Activated naive CD4-positive, alpha-beta T cell treated with Interleukin-2 at 50 U/mL for 16 hours (primary cell): ENCODE results near the gene STIM2.

ENCODE experiments used
- DNase-seq: peaks from one replicate; pipeline ENCODE4 v3.0.0-alpha.2; 2020

Gene STIM2

DNA sequence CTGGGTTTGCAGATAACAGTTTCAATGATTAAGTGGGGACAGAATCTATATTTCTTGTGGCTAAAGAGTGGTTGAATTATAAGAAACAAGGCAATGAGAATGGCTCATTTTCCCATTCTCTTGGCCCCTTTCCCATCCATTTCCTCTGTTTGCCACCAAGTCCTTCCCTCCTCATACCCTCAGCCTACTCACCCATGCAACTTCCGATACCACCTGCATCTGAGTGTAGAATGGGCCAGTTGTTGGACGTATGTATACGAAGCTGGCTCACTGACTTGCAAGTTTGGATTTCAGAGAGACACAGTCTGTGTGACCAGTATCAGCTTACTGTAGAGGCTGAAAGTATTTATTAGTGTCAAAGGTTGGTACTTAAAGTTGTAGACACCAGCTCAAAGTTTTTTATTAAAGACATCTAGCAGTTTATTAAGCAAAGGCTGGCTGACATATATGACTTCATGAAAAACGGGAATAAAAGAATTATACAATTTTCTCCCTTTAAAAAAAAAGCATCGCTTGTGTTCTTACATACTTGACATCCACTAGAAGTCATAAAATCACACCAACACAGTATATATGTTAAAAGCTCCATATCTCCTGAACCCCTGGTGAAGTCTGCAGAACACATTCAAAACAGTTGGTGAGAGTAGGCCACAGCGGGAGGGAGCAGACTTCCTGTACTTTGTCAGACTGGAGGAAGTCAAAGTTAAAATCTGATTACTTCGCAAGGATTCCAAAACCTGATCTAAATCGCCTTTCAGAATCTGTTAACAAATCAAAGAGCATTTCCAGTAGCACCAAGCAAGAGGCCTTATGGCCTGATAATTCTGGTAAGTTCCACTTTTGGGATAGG lies 22.4 kb upstream of the STIM2 start:
- no peak for DNase-seq

DNA sequence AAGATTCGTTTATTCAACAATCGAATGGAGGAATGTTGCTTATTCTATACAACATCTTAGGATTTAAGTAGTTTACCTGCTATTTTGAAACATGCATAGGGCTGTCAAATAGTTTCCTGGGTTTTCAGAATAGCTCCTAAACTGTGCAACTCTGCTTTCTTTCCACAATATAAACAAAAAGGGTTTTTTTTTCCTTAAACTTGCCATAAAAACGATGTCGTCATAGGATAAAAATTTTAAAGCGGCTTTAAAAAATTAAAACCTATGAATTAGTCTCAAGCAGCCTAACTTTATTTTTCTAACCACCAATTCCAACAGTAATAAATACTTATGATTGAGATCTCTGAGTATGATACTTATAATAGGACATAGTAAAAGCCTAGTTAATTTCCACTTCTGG lies 21.6 kb upstream of the STIM2 start:
- DNase-seq = no peak

DNA sequence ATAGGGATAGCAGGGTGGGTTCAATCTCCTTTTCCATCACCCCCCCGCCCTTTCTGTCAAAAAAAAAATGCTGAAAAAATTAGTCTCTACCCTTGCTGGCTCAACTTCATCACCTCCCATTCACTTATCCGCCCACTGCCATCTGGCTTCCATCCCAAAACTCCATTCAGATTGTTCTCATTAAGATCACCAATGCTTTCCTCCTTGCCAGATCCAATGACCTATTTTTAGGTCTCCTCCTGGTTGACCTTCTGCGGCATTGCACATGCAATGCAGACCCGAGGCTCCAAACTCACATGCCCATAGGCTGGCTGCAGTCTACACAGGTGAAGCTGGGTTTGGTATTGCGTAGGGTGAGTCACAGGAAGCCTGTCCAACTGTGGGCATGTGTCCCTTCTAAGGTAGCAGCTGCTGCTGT lies 21.1 kb upstream of the STIM2 start:
- no peak for DNase-seq

DNA sequence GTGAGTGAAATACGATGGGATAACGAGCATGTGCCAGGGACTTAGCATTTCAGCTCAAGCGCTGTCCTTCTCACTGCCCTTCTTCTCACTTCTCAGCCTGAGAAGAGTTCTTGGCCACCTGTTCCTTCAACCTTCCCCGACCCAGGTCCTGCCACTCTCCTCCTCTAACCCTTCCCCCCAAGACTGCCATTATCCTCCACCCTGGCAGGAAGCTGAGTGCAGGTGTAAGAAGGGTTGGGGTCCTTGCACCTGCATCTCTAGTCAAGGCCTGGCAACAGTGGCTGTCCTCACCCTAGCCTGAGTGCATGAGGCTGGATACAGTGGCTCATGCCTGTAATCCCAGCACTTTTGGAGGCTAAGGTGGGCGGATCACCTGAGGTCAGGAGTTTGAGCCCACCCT lies 19.9 kb upstream of the STIM2 start:
- no peak for DNase-seq

DNA sequence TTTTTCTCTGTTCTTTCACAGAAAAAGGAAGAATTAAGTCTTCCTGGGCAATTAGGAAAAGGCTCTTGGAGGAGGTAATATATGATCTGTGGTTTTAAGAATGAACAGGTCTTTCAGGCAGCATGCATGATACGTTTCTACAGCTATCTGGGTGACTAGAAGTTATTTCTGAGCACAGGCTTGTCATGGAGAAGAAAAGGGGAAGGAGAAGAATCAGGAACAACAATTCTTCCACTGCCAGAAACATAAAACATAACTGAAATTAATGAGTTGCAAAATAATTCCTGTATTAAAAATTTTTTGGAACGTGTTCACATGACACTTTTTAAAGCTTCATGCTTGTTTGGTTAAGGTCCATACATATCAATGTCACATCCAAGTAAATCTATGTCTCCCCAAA lies 17.7 kb upstream of the STIM2 start:
- DNase-seq = no peak

DNA sequence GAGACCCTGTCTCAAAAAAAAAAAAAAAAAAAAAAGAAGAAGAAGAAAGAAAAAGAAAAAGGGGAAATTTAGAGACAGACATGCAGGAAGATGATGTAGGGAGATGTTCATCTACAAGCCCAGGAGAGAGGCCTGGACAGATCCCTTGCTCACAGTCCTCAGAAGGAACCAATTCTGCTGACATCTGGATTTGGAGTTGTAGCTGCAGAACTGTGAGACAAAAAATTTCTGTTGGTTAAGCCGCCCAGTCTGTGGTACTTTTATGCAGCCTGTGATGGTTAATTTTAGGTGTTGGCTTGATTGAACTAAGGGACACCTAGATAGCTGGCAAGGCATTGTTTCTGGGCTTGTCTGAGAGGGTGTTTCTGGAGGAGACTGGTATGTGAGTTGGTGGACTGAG lies 10.1 kb upstream of the STIM2 start:
- DNase-seq = no peak

DNA sequence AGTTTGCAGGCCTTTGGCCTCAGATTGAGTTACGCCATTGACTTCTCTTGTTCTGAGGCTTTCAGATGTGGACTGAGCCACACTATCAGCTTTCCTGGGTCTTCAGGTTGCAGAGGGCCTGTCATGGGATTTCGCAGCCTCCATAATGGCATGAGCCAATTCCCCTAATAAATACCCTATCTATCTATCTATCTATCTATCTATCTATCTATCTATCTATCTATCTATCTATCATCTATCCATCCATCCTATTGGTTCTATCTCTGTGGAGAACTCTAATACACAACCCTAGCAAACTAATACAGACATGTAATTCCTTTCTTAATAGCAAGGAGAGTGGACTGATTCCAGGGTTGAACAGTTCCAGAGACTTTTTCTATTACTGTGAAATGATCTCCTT lies 9.5 kb upstream of the STIM2 start:
- DNase-seq = no peak

DNA sequence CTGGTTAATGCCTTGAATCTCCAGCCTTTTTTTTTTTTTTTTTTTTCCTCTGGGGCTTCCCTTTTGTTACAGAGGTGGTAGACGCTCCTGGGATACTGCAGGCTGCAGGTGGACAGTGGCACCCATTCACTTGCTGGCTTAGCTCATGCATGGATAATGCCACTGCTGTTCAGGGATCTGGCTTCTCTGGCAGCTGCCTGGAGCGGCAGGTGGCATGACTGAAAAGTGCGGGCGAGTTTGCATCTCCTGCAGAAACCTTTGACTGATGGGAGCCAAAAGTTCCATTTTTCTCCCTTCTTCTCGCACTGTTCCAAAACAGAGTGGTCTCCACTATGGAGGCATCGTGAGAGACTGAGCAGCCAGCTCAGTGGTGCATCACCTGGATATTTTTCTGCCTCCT lies 5.9 kb upstream of the STIM2 start:
- DNase-seq = no peak

DNA sequence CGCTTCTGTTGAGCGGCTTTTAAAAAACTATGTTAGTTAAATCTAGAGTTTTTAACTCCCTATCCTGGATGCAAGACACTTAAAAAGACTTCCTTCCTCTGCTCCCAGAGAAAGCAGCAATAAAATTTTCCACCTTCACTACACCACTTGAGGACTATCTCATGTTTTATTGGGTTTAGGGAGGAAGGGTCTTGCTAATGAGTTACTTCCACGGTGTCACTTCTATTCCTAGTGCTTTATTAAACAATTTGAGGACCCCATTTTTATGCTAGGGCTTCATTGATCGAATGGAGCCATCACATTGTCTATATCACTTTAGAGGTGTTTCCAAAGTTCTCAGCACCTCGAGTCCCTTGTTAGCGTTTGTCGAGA lies 3.7 kb upstream of the STIM2 start:
- DNase-seq = no peak

DNA sequence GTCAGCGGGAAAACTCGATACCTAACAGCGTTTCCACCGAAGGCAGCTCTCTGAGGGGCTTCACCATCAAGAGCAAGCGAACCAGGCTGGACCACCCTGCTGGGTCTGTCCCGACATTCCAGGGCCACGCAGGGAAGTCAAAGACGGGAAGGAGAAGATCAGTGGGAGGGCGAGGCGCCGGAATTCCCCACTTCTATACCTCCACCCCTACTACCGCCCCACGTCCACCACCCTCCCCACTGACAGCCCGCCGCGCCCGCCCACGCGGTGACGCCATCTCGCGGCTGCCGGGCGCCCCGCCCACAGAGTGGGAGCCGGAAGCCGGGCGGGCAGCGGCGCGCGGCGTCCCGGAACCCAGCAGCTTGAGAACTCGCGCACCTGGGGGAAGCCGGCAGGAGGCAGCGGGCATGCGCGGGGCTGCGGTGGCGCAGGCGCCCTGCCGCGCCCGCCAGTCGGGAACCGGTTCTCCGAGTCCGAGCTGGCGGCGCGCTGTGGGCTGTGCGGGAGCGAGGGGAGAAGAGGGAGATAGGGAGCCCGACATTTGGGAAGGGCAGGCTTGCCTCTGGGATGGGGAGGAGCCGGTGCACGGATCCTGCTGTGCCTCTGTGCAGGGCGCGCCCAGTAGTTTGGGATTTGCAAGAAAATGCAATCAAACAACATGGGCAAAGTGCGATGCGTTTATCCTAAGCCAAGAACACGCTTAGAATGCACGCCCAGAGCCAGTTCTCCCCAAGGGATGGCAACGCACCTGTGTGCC lies 3.2 kb upstream of the STIM2 start:
- peak; percentile 94 for DNase-seq

DNA sequence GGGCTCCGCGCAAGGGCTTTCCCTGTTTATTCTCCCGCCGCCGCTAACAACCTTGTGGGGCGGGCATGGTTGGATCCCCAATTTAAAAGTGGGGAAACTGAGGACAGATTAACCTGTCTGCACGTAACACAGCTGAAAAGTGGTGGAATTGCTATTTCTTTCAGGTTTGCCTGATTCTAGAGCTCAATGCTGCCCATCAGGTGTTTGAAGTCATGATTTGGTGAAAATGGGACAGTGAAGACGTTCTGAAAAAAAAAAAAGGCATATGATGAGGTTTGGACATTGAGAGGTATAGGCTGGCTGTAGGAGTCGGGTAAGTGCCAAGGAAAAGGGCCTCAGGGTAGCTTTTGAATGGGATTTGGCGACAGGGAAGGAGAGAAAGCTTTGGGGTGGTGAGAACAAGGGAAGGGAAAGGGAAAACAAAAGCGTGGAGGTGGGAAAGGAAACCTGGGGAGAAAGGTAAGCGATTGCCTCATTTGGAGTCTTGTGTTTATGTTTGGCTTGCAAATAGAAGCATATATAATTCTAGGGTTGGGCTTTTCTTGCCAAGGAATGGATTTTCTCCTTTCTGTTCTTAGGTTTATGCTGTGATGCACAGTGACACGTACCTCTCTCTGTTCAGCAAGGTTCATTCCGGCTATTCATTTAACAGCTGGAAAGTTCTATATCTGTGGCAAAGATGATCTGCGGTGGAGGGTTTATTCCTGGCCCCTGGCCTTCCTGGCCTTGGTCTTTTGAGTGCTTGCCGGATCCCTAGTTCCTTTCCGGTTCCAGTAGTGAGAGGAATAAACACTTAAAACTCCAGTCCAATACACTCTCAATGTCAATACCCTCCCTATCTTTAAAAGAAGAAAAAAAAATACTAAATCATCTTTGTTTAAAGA lies 2.4 kb upstream of the STIM2 start:
- DNase-seq = no peak

DNA sequence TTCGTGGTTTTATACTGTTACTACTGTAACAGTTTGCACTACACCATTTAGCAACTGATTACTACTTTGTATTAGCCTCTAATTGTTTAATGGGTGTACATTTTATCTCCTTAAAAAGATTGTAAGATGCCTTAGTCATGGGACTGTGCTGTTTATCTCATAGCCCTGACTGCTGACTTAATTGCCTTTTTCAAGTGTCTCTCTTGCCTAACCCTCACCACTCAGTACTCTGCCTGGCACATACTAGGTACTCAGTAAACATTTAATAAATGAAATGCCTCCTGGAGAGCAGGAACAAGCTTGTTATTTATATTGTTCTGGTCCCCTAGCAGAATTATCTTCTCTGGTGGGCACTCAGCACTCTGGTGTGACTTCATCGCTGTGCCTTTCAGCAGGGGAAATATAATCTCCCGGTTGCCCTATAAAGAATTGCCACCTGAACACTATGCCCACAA lies 1.7 kb upstream of the STIM2 start:
- no peak for DNase-seq

DNA sequence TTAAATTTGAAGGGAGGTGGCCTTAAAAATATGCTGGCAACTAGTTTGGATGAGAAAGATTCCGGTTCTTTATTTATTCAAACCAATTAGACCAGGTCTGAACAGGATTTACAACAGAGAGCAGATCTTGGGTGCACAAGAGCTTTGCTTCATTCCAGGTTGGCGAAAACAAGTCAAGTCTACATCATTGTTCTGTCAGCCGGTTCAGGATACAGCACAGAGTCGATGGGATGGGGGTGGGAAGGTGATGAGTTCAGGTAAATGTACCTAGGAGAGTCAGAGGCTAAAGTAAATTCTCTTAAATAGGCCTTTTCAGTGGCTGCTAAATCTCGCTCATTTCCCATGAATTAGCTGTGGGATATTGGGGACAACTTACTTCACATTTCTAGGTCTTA lies 882 bp upstream of the STIM2 start:
- no peak for DNase-seq

DNA sequence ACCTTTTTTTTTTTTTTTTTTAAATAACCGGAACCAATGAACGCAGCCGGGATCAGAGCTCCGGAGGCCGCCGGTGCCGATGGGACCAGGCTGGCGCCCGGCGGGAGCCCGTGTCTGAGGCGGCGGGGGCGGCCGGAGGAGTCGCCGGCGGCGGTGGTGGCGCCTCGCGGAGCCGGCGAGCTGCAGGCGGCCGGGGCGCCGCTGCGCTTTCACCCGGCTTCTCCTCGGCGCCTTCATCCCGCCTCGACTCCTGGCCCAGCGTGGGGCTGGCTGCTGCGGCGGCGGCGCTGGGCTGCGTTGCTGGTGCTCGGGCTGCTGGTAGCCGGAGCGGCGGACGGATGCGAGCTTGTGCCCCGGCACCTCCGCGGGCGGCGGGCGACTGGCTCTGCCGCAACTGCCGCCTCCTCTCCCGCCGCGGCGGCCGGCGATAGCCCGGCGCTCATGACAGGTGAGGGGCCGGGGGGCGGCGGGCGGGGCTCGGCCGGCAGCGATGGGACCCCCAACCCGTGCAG lies 337 bp downstream of the STIM2 start:
- peak; percentile 53 for DNase-seq

DNA sequence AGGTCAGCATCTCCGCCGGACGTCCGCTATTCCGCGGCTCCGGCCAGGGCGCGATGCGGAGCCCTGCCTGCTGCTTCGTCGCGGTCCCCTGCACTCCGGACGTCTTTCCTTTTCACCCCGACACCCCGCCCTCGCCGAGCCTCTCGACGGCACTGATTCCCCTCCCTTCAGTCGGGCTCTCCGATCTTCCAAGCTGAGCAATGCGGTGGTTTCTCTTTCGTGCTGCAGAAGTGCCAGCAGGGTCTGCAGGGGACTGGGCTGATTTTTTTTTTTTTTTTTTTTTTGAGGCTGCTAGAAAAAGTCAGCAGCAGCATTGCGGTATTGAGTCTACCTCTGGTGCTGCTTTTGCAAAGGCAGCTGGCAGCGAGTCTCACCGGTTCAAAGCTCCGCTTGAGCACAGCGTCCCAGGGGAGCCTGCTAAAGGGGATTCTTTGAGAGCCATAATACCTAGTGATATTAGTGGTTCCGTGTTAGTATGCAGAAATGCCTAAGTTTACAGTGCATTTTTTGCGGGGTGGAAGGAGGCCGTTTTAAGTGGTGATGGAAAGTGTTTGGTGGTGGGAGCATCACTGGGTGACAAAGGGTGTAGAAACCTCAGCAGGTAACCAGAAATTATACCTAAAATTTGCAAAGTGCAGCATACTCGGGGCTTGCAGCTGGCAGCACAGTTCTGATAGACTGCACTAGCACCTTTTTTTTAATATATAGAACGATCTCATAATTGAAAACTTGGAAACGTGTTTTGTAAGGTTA lies 969 bp downstream of the STIM2 start:
- DNase-seq = peak; percentile 75

DNA sequence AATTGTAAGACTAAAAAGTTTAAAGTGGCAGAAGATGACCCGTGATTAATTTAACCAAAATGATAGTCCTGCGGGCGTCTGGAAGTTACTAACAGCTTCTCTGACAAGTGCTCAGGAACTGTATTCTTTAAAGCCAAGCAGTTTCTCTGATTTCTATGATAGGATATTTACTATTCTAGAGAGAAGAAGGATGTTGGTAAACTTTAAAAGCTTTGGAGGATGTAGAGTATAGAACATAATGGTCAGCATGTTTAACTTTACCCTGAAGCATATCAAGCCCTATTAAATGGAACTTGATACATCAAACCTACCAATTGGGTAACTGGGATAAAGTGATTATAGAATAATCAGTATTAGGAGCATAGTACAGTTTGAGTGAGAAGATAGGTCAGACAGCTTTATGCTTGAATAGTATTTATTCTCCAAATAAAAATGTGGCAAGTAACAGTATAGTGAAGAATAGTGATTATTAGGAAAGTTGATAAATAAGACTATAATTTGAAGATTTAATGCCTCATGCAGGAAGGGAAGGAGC lies 1.8 kb downstream of the STIM2 start:
- no peak for DNase-seq

DNA sequence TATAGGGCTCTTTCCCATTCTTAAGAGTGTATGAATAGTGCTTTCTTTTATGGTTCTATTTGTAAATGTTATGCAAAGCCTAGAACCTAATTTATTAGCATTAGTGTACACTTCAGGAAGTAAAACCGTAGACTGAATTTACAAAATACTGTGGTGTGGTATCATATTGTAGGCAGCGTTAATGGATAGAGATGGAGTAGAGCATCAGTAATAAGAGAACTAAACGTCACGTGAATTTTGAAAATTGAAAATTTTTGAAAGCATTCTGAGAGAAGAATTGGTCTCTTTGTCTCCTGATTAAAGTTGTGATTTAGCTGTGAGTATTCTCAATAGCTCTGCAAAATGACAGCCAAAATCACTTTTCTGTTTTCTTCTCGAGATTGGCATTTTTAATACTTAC lies 2.9 kb downstream of the STIM2 start:
- no peak for DNase-seq

DNA sequence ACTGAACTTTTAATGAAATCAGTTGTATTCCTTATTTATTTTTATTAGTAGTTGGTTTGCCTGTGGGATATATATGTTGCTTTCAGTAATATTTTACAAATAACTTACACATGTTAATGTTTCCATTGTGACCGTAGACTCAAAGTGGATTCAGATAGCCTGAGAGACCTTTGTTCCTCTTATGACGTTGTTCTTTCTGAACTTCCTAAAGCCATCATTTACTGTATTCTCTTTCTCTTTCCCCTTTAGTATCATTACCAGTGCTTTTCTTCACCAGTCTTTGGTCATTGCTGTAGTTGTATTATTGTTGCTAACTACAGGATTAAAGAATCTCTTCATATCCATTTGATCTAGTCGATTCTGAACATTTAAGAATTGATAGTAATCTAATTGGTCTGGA lies 4.3 kb downstream of the STIM2 start:
- no peak for DNase-seq

DNA sequence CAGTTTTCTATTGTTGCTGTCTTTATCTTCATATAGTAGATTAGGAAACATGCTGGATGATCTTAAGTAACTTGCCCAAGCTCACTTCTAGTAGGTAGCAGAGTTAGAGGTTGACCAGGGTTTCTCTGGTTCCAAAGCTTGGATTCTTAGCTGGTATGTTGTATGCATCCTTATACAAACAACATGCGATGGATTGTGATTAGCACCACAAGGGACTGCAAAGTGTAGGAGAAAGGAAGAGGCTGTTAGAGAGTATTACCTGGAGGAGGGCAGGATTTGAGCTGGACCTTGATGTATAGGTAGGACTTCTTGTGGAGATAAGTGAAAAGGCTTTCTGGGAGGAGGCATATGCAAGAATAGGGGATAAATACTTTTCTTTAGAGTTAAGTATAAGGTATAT lies 5.6 kb downstream of the STIM2 start:
- no peak for DNase-seq

DNA sequence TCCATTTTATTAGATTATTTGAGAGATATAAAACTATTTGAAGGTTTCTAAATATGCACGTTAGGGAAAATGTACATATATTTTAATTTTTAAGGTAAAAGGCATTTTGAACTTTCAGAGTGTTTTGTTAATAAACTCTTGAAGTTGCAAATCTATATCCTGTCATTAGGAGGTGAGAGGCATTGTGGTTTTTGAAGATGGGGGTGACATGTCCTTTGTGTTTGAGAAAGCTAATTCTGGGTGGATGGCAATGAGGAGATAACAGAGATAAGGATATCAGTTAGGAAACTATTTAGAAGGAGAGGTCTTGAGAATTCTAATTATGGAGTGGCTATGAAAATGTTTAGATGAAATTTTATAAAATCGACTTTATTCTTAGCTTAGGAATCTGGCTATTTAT lies 6.1 kb downstream of the STIM2 start:
- no peak for DNase-seq

DNA sequence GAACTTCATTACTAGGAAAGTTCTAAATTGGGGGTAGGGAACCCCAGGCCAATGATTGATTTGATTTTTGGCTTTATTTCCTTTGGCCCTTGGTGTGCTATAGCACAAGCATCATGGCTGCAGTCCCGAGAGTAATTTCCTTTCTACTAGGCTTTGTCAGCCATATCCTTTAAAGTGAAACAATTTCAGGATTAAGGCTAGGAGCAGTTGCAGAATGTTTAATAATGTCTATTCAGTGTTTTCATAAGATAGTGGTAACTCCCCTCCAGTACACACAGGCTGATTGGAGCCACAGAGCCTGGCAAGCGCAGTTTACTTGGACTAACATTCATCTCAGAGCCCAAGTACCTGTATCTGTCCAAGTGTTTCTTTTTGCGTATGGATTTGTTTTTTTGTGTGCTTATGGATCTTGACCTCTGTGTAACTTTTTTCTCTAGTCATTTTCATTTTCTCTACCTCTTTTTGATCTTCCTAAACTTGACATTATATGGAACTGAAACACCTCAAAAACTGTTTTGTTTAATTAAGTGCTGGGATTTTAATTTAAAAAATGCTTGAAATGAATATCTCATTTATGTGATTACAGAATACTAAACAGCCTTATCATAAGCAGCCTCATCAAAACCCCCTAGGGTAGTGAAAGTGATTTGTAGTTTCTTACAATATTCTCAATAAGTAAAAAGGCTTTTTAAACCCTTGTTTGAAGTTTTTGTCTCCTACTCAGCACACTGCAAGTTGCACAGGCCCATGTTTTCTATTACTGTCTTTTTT lies 7.5 kb downstream of the STIM2 start:
- DNase-seq = no peak
